GM19099 (cell line): ENCODE measurements around the gene EXOSC9.

Experiments
- POLR2A ChIP-seq: IDR thresholded peaks from 3 replicates; pipeline ENCODE4 v1.6.1; 2011; ENCODE audit warnings: low read depth; ENCODE audit not compliant: insufficient read length; ENCODE audit errors: extremely low read depth

EXOSC9 gene

DNA sequence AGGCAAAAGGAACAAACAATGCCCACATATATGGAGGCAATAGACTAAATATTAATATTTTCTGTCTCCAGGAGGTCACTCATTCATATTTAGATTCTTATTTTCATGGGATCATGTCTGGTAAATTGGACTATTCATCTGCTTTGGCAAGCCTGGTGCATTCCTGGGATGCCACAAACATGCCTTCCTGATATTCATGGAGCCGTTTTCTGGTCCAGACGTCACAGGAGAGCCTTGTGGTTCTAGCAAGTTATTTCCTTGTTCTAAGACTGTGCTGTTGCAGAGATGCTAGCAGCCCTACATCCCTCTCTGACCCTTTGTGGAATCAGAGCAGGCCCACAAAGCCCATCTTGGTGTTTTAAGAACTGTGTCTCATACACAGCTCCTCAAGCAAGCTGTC is 16.1 kb upstream of the EXOSC9 start:
- TF ChIP-seq POLR2A: no peak

DNA sequence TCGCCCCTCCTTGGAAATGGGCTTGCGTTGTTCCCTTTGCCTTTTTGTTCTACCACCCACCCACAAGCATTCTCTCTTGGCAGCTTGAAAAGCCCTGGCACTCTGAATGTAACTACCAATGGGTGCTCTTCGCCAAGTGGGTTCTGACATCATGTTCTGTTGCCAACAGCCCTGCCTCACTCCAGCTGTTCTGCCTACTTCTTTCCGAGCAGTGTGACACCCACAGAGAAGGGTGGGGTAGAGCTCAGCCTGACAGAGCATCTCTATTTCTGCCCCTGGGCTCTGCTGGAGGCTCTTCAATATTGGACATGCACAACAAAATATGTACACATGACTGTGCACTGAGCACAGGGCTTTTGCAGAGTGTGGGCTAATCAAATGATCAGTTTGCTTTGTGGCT is 15.6 kb upstream of the EXOSC9 start:
- TF ChIP-seq POLR2A: no peak

DNA sequence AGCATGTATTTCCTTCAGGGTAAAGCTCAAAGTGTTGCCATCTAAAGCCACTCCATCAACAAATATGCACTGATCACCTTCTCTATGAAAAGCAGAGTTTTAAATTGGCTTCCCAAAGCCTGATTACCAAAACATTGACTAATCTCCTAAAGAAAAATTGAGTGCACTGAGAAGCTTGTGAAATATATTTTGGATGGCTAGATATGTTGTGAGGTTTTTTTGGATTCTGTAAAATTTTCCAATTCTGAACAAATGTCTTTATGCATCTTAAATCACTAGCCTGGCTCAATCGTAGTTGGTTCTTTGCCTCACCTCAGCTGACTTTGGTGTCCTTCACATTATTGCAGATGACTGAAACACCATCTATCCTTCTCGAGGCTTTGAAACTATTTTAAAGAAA is 14.9 kb upstream of the EXOSC9 start:
- TF ChIP-seq POLR2A: no peak

DNA sequence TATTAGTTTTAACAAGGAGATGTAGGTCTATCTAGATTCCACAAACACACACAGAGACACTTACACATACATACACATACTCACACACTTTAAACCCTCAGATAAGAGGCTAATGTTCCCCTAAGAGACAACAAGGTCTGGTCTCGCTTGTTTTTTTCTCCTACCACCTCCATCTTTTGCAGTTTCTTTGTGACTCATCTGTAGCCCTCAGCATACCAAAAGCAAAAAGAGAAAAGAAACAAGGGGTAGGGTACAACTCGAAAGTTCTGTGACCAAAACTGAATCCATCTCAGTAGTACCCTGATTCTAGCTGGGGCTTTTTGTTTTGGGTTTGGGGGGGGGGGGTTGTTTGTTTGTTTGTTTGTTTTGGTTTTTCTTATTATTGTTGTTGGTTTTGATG is 12.2 kb upstream of the EXOSC9 start:
- no peak for TF ChIP-seq POLR2A

DNA sequence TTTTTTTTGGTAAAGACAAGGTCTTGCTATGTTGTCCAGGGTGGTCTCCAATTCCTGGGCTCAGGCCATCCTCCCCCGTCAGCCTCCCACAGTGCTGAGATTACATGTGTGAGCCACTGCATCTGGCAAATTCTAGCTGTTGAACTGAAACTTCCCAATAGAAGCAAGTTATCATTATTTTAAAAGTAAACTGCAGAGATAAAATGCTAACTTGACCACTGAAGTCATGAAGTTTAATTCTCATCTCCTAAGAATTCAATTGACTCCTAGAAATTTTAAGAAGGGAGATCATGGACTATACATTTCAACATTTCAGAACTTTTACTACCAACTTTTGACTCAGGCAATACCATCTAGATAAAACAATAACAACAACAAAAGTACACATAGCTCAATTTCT is 11.7 kb upstream of the EXOSC9 start:
- TF ChIP-seq POLR2A: no peak

DNA sequence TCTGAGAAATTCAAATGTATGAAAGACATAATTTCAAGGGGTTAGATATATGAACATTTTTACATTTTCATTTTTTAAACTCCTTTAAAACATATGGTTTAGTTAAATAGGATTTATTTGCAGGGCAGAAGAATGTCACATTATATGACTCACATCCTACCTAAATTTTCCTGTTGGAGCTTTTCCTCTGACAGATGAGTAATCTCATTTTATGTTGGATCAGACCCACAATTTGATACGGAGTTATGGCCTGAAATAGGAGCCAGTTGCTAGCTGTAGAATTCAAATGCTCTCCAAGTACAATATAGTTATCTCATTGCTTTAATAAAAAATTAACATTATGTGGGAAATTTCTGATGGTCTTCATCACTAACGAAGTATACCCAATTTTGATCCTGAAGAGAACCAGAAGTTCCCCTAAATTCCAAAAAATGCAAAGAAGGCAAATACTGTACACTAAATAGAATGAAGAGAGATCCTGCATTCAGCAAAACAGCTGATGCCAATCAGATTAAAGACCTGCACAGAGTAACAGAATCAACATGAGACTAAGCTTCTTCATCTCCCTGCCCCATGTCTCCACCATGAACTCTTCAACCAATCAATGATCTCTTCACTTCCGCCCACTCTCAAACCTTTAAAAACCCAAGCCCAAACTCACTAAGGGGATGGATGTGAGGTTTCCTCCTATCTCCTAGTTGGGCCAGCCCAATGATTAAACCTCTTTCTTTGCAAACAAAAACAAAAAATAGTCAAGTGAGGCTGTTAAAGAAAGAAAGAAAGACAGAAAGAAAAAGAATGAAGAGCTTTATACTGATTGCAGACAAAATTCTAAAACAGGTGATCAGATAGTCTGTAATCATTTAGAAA is 10.9 kb upstream of the EXOSC9 start:
- TF ChIP-seq POLR2A: no peak

DNA sequence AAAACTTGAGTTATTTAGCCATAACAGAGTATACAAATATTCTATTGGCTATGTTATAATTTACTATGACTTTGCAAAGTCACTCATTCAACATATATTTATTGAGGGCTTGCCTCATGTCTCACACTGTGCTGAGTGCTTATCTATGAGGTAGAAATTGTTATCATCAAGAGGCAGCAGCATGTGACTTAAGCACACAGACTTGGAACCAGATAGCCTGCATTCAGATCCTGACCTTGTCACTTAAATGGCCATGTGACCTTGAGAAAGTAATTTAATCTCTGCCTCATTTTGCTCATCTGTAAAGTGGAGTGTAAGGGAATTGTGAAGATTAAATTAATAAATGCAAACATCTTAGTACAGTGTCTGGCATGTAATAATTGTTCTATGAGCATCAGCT is 10.1 kb upstream of the EXOSC9 start:
- TF ChIP-seq POLR2A: no peak

DNA sequence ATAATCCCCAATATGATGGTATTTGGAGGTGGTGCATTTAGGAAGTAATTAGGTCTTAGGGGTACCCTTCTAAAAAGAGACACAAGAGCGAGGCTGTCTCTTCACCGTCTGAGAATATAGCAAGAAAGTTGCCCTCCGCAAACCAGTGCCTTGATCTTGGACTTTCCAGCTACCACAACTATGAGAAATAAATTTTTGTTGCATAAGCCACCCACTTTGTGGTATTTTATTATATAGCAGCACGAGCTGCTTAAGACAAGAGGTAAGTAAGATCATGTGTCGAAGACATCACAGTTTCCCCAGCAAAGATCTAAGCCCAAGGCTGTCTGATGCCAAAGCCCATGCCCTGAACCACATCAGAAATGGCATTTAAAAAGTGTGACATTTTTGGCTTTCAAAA is 9.6 kb upstream of the EXOSC9 start:
- no peak for TF ChIP-seq POLR2A

DNA sequence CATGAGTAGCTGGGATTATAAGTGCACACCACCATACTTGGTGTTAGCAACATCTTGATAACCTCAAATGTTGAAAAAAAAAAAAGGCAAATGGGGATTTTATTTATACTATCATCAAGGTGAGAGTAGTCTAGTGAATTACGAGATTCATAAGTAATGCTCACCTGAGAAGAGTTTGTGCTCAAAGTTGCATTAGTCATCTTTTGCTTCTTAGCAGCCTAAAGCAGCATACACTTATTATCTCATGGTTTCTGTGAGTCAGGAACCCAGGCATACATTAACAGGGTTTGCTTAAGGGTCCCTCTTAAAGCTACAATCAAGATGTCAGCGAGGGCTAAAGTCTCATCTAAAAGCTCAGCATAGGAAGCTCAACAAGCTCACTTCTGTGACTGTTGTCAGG is 8.2 kb upstream of the EXOSC9 start:
- no peak for TF ChIP-seq POLR2A

DNA sequence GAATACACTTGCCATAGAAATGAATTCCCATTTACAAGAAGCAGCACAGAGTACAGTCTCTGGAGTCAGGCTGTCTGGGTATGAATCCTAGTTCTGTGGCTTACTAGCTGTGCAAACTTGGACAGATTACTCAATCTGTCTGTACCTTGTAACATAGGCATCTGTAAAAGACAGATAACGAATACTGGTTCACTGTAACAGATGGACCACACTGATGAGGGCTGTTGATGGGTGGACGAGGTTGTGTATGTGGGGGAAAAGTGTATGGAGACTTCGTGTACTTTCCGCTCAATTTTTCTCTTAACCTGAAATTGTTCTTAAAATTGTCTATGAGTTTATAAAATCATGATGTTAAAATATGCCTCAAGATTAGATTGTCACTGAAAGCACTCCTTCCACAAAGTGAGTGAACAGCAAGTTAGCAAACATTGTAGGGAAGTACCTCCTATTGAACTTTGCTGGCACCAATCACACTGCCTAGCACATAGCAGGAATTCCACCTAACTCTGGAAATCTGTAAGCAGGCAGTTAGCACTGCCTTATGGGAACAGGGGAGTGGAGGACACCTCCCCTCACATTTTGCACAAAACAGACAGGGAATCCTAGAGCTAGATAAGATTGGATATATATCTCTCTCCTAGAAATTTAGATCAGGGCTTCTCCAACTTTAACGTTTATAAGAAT is 6.5 kb upstream of the EXOSC9 start:
- TF ChIP-seq POLR2A: no peak

DNA sequence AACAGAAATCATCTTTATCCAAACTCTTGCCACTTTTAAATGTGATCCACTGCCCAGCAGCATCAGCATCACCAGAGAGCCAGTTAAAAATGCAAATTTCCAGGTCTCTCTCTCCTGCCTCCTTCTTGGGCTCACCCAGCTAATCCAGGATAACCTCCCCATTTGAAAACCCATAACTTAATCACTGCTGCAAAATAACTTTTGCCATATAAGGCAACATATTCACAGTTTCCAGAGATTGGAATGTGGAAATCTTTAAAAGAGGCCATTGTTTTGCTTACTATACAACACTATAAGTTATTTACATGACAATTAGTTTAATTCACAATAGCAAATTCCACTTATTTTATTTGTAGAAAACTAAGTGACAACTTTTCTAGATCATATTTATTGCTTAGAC is 4.8 kb upstream of the EXOSC9 start:
- no peak for TF ChIP-seq POLR2A

DNA sequence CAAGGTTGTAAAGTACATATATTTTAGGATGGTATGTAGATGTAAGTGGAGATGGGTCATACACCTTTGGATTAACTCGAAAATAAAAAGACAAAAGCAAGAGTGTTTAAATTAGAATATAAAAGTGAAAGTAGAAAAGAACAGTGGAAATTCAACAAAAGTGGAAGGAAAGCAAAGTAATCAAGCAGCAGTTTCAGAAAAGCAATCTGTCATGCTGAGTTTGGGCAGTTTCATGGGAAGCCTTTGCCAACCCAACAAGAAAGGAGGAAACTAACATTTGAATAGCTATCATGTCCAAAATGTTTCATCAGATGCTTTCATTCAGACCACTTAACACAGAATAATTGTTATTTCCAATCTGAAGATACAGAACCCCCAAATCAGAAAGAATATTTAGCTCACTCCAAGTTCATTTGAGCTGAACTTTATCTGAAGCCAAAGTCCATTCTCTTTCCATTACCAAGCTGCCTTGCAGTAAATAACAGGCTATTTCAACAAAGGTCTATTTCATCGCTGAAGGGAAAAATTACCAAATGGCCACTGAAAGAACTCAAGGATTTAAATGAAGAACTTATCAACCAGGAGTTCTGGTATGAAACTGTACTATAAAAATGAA is 1.8 kb upstream of the EXOSC9 start:
- TF ChIP-seq POLR2A: no peak

DNA sequence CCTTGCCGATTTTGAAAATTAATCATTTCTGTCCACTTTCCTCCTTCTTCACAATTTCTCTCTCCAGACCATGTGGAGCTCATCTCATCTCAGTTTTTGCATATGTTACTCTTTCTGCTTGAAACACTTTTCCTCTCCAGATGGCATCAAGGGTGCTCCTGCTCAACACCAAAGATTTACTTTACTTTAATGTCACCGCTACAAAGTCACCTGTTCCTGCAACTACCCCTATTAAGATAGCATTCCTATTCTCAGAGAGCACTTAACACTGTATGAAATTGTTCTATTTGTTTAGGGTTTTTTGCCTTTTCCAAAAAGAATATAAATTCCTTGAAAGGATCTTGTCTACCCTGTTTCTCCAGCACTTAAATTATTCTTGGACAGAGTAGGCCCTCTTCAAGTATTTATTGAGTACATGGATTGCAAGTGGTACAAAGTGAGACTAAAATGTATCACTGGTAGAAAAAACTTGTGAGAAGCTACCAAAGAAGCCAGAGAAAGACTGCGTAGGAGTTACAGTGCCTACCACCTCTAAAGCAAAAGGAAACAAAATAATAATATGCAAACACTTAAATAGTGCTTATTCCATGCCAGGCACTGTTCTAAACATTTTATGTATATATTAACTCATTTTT is 1.1 kb upstream of the EXOSC9 start:
- TF ChIP-seq POLR2A: no peak

DNA sequence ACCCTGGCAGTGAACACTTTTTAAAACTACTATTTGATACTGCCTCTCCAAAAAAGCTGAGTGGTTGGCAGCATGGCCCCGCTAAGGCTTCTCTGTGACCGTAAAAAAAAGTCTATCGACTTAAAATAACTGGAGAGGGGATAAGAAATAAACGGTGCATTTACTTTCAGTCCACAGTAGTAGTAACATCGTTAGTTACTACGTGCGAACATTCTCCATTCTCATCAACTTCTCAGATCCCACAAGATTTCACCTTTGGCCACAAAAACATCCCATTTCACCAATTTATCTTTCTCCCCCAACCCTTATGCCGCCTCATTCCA is 524 bp upstream of the EXOSC9 start:
- no peak for TF ChIP-seq POLR2A

DNA sequence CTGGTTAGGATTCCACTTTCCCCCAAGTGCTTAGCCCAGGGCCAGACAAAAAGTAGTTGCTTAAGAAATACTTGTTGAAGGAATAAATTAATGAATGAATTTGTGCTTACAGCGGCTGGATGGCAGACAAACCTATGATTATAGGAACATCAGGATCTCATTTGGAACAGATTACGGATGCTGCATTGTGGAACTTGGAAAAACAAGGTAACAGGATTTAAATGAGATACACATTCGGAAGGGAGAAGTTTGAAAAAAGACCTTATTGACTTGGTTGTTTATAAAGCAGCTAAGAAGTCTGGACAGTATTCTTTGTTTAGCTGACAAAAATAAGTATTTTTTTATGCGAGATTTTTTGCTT is 572 bp downstream of the EXOSC9 start:
- TF ChIP-seq POLR2A: no peak

DNA sequence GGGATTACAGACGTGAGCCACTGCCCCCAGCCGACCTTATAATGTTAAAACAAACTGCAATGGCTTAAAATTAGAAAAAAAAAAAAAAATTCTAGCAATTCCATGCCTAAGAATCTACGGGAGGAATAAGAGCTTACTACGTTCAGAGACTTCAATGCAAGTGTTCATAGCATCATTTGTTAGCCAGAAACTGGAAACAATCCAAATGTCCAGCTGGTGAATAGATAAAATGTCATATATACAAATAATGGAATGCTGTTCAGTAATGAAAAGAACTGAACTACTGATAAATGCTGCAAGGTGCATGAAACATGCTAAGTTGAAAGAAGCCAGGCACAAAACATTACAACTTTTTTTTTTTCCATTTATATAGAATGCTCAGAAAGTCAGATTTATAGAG is 5.3 kb downstream of the EXOSC9 start:
- no peak for TF ChIP-seq POLR2A
